GM12878 (cell line): ENCODE results near the gene GPBAR1. TPM values are rescaled to one million over a fixed set of nuclear protein-coding genes. Genes with fewer than 3 reads are reported as not detected.

Source experiments
- ATAC-seq: fragments of 200-7000 bp; cut with Tn5 transposase; 3 replicates; pipeline ENCODE4 v1.9.1; 2020; ENCODE audit warnings: mild to moderate bottlenecking, moderate library complexity
- BruUV-seq: library from RNA; stranded (reverse); fragments of 400-500 nt; replicated peaks from 2 replicates; lab custom pipeline; 2021; lab: Mats Ljungman, UMichigan
- CTCF ChIA-PET: fragments of 300-600 bp; sonication (Branson Sonifier 250); formaldehyde crosslinking; extraction: SDS; loops from one replicate; lab custom pipeline; 2021; ENCODE audit warnings: inconsistent platforms; lab: Yijun Ruan, JAX
- POLR2A ChIA-PET: fragments of 350-600 bp; formaldehyde crosslinking; extraction: SDS; loops from one replicate; lab custom pipeline; 2021; ENCODE audit warnings: inconsistent platforms; lab: Charles Lee
- RAD21 ChIA-PET: fragments of 300-600 bp; sonication (Branson Sonifier 250); formaldehyde crosslinking; loops from one replicate; lab custom pipeline; 2023; ENCODE audit warnings: antibody characterized with exemption; ENCODE audit not compliant: unreplicated experiment; lab: Charles Lee
- SMC1A ChIA-PET: fragments of 300-600 bp; sonication (Branson Sonifier 250); formaldehyde crosslinking; loops from one replicate; lab custom pipeline; 2023; ENCODE audit not compliant: unreplicated experiment, uncharacterized antibody; lab: Charles Lee
- DNase-seq: peaks from one replicate; pipeline ENCODE4 v3.0.0-alpha.2; 2011; ENCODE audit warnings: low read depth, low spot score
- FAIRE-seq: peaks from 3 replicates; lab custom pipeline; 2011; peaks lifted over from hg19 to GRCh38; lab: Jason Lieb, UNC
- H2AFZ ChIP-seq: 2 replicates; pipeline ENCODE4 v1.6.0; 2011; ENCODE audit warnings: low read depth, low read length, control low read depth; ENCODE audit not compliant: control insufficient read depth
- H3K27ac ChIP-seq: 2 replicates; pipeline ENCODE4 v1.5.1; 2011; ENCODE audit warnings: control low read depth; ENCODE audit not compliant: control insufficient read depth, insufficient read depth
- H3K27me3 ChIP-seq, 2 experiments: replicated peaks in 1 of 2; 2 replicates each; pipeline versions ENCODE4 v1.6.0 to v1.6.1; 2011; ENCODE audit warnings: low read length in 1 of 2; ENCODE audit not compliant: control insufficient read depth in 2 of 2, insufficient read depth in 2 of 2
- H3K36me3 ChIP-seq, 2 experiments: 2 replicates each; pipeline ENCODE4 v1.5.1; 2011; ENCODE audit warnings: low read length in 1 of 2; ENCODE audit not compliant: control insufficient read depth in 2 of 2, insufficient read depth in 2 of 2
- H3K4me1 ChIP-seq: 2 replicates; pipeline ENCODE4 v1.6.1; 2011; ENCODE audit warnings: mild to moderate bottlenecking, low read length, moderate library complexity, mixed read lengths; ENCODE audit not compliant: control insufficient read depth, insufficient read depth
- H3K4me2 ChIP-seq: 2 replicates; pipeline ENCODE4 v1.6.0; 2011; ENCODE audit warnings: control low read depth; ENCODE audit not compliant: control insufficient read depth, insufficient read depth
- H3K4me3 ChIP-seq: fragments of 200-600 bp; sonication (generic); 2 replicates; pipeline ENCODE4 v1.5.1; 2016
- H3K79me2 ChIP-seq: 2 replicates; pipeline ENCODE4 v1.6.0; 2011; ENCODE audit warnings: low read length; ENCODE audit not compliant: control insufficient read depth, insufficient read depth
- H3K9ac ChIP-seq: 2 replicates; pipeline ENCODE4 v1.8.0; 2011; ENCODE audit warnings: low read length, control low read depth, mixed read lengths; ENCODE audit not compliant: control insufficient read depth, insufficient read depth
- H3K9me3 ChIP-seq: replicated peaks from 3 replicates; pipeline ENCODE4 v1.5.1; 2011; ENCODE audit warnings: mild to moderate bottlenecking, low read length; ENCODE audit not compliant: control insufficient read depth, insufficient read depth
- H4K20me1 ChIP-seq: 2 replicates; pipeline ENCODE4 v1.6.0; 2011; ENCODE audit not compliant: control insufficient read depth, insufficient read depth
- CBX5 ChIP-seq: sonication (generic); IDR thresholded peaks from 2 replicates; pipeline ENCODE4 v1.6.1; 2016; ENCODE audit warnings: low read depth, moderate library complexity, mild to moderate bottlenecking, inconsistent platforms
- CHD4 ChIP-seq: fragments of 200-600 bp; sonication (generic); IDR thresholded peaks from 2 replicates; pipeline ENCODE4 v1.6.1; 2016; ENCODE audit warnings: mild to moderate bottlenecking
- LARP7 ChIP-seq: fragments of 450-650 bp; IDR thresholded peaks from 2 replicates; pipeline ENCODE4 v1.6.1; 2017; ENCODE audit warnings: mild to moderate bottlenecking
- POLR2AphosphoS5 ChIP-seq: IDR thresholded peaks from 2 replicates; pipeline ENCODE4 v1.6.1; 2011; ENCODE audit warnings: mild to moderate bottlenecking, low read length, inconsistent platforms
- SP1 ChIP-seq: IDR thresholded peaks from one replicate; pipeline ENCODE4 v1.6.1; 2011; ENCODE audit warnings: low read depth, low read length
- STAT1 ChIP-seq: fragments of 450-650 bp; conservative IDR thresholded peaks from 2 replicates; pipeline ENCODE4 v1.6.1; 2014; ENCODE audit warnings: antibody characterized with exemption, mild to moderate bottlenecking
- TAF1 ChIP-seq: IDR thresholded peaks from 2 replicates; pipeline ENCODE4 v1.6.1; 2011; ENCODE audit warnings: mild to moderate bottlenecking, low read depth, low read length, borderline replicate concordance
- TCF7 ChIP-seq: IDR thresholded peaks from 2 replicates; pipeline ENCODE4 v1.6.1; 2014; ENCODE audit warnings: antibody characterized with exemption, borderline replicate concordance
- ZBTB4 ChIP-seq: fragments of 450-650 bp; formaldehyde crosslinking; IDR thresholded peaks from 2 replicates; pipeline ENCODE4 v1.4.0; 2022; ENCODE audit warnings: mild to moderate bottlenecking, moderate library complexity
- WGBS: methylation state at CpG from one replicate; pipeline ENCODE4 v1.1.6; 2016; ENCODE audit warnings: low lambda C conversion rate; ENCODE audit not compliant: insufficient replicate concordance, insufficient coverage; ENCODE audit errors: missing lambda C conversion rate; 5-methylcytosine and 5-hydroxymethylcytosine counted together
- in situ Hi-C: fragments of 300-500 bp; cut with MboI; formaldehyde crosslinking; loops from 9 replicates; pipeline ENCODE4 v1.14.3; 2018; ENCODE audit warnings: mixed read lengths
- intact Hi-C: fragments of 100-400 bp; cut with micrococcal nuclease; formaldehyde crosslinking; loops from one replicate; pipeline ENCODE4 v1.14.2; 2022; ENCODE audit not compliant: unreplicated experiment
- polyA plus RNA-seq, 11 experiments: library from polyadenylated mRNA; depleted of rRNA in 4 of 11; unstranded in 6 of 11; stranded (reverse) in 5 of 11; fragments of >200 nt; fragmentation: Nextera tagmentation in 4 of 11; fragmentation: Illumina TruSeq in 1 of 11; extraction: Ambion mirVana in 4 of 11; extraction: Trizol in 1 of 11; gene quantifications; 1 replicate in 1 of 11; 2 replicates in 10 of 11; pipeline versions ENCODE4 v1.2.1 to v1.2.3, GENCODE V29; 2011 to 2016; ENCODE audit warnings: inconsistent platforms in 2 of 11, missing spikeins in 2 of 11, low read depth in 1 of 11
- total RNA-seq, 4 experiments: library from RNA; depleted of rRNA in 3 of 4; stranded (reverse); fragments of >200 nt in 3 of 4; fragmentation: Illumina TruSeq in 1 of 4; extraction: Trizol in 1 of 4; gene quantifications; 2 replicates each; pipeline versions ENCODE4 v1.2.1 to v1.2.3, GENCODE V29; 2013 to 2021

Gene GPBAR1
- total and polyA plus RNA-seq, 10 of the 15 experiments (the other 5 are each of a cell fraction or from before 2014, with no cell fraction given): 0.03 to 0.36 (median 0.11) TPM; not detected in 3

GRCh38 chr2:218301176-218301819 is 40.5 kb downstream of the GPBAR1 start (continued):
- TF ChIP-seq ZBTB4: no peak
- TF ChIP-seq STAT1: peak; percentile 94
- no peak for TF ChIP-seq LARP7
- TF ChIP-seq CBX5: no peak
- no peak for TF ChIP-seq TCF7
- TF ChIP-seq, all 136 proteins: peak for 23

DNA sequence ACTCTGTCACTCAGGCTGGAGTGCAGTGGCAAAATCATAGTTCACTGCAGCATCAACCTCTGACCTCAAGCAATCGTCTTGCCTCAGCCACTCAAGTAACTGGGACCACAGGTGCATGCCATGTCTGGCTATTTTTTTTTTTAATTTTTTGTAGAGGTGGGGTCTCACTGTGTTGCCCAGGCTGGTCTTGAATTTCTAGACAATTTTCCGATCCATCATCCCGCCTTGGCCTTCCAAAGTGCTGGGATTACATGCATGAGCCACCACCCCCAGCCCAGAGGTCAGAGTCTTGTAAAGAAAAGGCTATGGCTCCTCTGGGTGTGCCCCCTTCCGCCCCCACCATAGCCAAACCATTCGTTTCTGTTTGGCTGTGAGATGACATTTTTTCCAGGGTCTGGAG is 44.6 kb downstream of the GPBAR1 start:
- in situ Hi-C loops (no loop called here), intact Hi-C loops (no loop called here)
- H3K36me3 ChIP-seq: no peaks in the 10 kb centered on the region
- no peaks in the 10 kb centered on the region for H3K27me3 ChIP-seq
- TF ChIP-seq TAF1 (no peak), SP1 (no peak), CHD4 (no peak), POLR2AphosphoS5 (no peak)
- H3K9ac ChIP-seq: no peak overlapping the region
- CTCF ChIA-PET: interaction anchor here (2.4 to 8.5 kb wide), 3 partner anchors 24 to 51 kb away, joined by 6 to 138 read pairs (median 6); partner anchors contain the start of gene CATIP
- POLR2A ChIA-PET: no interaction called here
- SMC1A ChIA-PET: interaction anchor here (5.4 kb wide), 1 partner anchor 52 kb away, joined by 70 read pairs; the partner anchor contains the start of gene CATIP
- H2AFZ ChIP-seq: no peak overlapping the region
- FAIRE-seq (no peak), DNase-seq (no peak), ATAC-seq (no peak)
- H3K9me3 ChIP-seq: no peaks in the 10 kb centered on the region
- no peaks in the 10 kb centered on the region for H3K79me2 ChIP-seq
- no peaks in the 10 kb centered on the region for H3K4me1 ChIP-seq
- no peak overlapping the region for H3K4me3 ChIP-seq
- H4K20me1 ChIP-seq: no peaks in the 10 kb centered on the region
- no TSS peak for BruUV-seq
- H3K27ac ChIP-seq: no peak overlapping the region
- WGBS: 17% methylated on average over 5 of the region's 5 CpGs
- RAD21 ChIA-PET: interaction anchor here (2.2 kb wide), 1 partner anchor 51 kb away, joined by 8 read pairs; the partner anchor contains the start of gene CATIP
- no peak overlapping the region for H3K4me2 ChIP-seq
